Stimulated activated naive CD8-positive, alpha-beta T cell treated with anti-CD3 and anti-CD28 coated beads, Interleukin-15, Interleukin-2, amounts not matched to agents 100 ng/mL and 50 ng/mL, for 24 hours (primary cell): ENCODE data around the gene FCHO1.

Experiments used
- H3K27ac Mint-ChIP-seq: one replicate; pipeline ENCODE4 v1.8.0; 2021; ENCODE audit warnings: mild to moderate bottlenecking, mixed read lengths
- H3K27me3 Mint-ChIP-seq: one replicate; pipeline ENCODE4 v1.8.0; 2021; ENCODE audit warnings: mixed read lengths
- H3K36me3 Mint-ChIP-seq: one replicate; pipeline ENCODE4 v1.8.0; 2021; ENCODE audit warnings: low read depth, mixed read lengths
- H3K4me1 Mint-ChIP-seq: one replicate; pipeline ENCODE4 v1.8.0; 2021; ENCODE audit warnings: low read depth, mixed read lengths
- H3K4me3 Mint-ChIP-seq: one replicate; pipeline ENCODE4 v1.8.0; 2021; ENCODE audit warnings: mild to moderate bottlenecking, mixed read lengths
- H3K9me3 Mint-ChIP-seq: one replicate; pipeline ENCODE4 v1.8.0; 2021; ENCODE audit warnings: mixed read lengths

FCHO1 gene

GRCh38 chr19:17748884-17749638 lies 2.2 kb upstream of the FCHO1 start:
- H3K4me1 Mint-ChIP-seq, result peaks cover 55% of the 10 kb centered on the region

GRCh38 chr19:17749912-17750317 lies 1.4 kb upstream of the FCHO1 start:
- no peaks in the 10 kb centered on the region for H3K27me3 Mint-ChIP-seq
- peaks cover 5% of the 10 kb centered on the region for H3K36me3 Mint-ChIP-seq
- peak overlapping the region; percentile 95 for H3K27ac Mint-ChIP-seq
- no peaks in the 10 kb centered on the region for H3K9me3 Mint-ChIP-seq
- H3K4me1 Mint-ChIP-seq, result peaks cover 62% of the 10 kb centered on the region
- peak overlapping the region; percentile 88 for H3K4me3 Mint-ChIP-seq

More at GRCh38 chr19:17748884-17749638, 2.2 kb upstream of the FCHO1 start:
- Mint-ChIP-seq H3K36me3 (no peaks in the 10 kb centered on the region), H3K27me3 (no peaks in the 10 kb centered on the region), H3K9me3 (no peaks in the 10 kb centered on the region), H3K4me3 (peak overlapping the region; percentile 88), H3K27ac (peak overlapping the region; percentile 95)

- peaks cover 79% of the 10 kb centered on the region for H3K4me1 Mint-ChIP-seq
- peak overlapping the region; percentile 95 for H3K27ac Mint-ChIP-seq
- peak overlapping the region; percentile 88 for H3K4me3 Mint-ChIP-seq
- peaks cover 15% of the 10 kb centered on the region for H3K36me3 Mint-ChIP-seq
- no peaks in the 10 kb centered on the region for H3K27me3 Mint-ChIP-seq
- no peaks in the 10 kb centered on the region for H3K9me3 Mint-ChIP-seq
These were observed 616 bp downstream of the FCHO1 start for GRCh38 chr19:17751912-17752273.

- Mint-ChIP-seq H3K4me3 (no peak overlapping the region), H3K27me3 (no peaks in the 10 kb centered on the region), H3K9me3 (no peaks in the 10 kb centered on the region), H3K36me3 (peaks cover 22% of the 10 kb centered on the region), H3K4me1 (peaks cover 74% of the 10 kb centered on the region), H3K27ac (no peak overlapping the region)
These were observed 1.8 kb downstream of the FCHO1 start for GRCh38 chr19:17752865-17753639.

- H3K36me3 Mint-ChIP-seq, result peaks cover 26% of the 10 kb centered on the region
- no peak overlapping the region for H3K27ac Mint-ChIP-seq
- no peak overlapping the region for H3K4me3 Mint-ChIP-seq
- H3K27me3 Mint-ChIP-seq, result no peaks in the 10 kb centered on the region
- peaks cover 65% of the 10 kb centered on the region for H3K4me1 Mint-ChIP-seq
- H3K9me3 Mint-ChIP-seq, result no peaks in the 10 kb centered on the region
These were observed 2.7 kb downstream of the FCHO1 start for GRCh38 chr19:17753976-17754375.

- H3K4me3 Mint-ChIP-seq, result peak overlapping the region; percentile 21
- peaks cover 60% of the 10 kb centered on the region for H3K4me1 Mint-ChIP-seq
- no peaks in the 10 kb centered on the region for H3K27me3 Mint-ChIP-seq
- H3K9me3 Mint-ChIP-seq, result no peaks in the 10 kb centered on the region
- H3K36me3 Mint-ChIP-seq, result peaks cover 28% of the 10 kb centered on the region
- H3K27ac Mint-ChIP-seq, result peak overlapping the region; percentile 77
These were observed 3.6 kb downstream of the FCHO1 start for GRCh38 chr19:17754634-17755442.

- no peak overlapping the region for H3K4me3 Mint-ChIP-seq
- no peaks in the 10 kb centered on the region for H3K27me3 Mint-ChIP-seq
- H3K4me1 Mint-ChIP-seq, result peaks cover 60% of the 10 kb centered on the region
- H3K9me3 Mint-ChIP-seq, result no peaks in the 10 kb centered on the region
- peak overlapping the region; percentile 77 for H3K27ac Mint-ChIP-seq
- peaks cover 34% of the 10 kb centered on the region for H3K36me3 Mint-ChIP-seq
These were observed 4.2 kb downstream of the FCHO1 start for GRCh38 chr19:17755443-17755890.

- H3K9me3 Mint-ChIP-seq, result no peaks in the 10 kb centered on the region
- H3K27me3 Mint-ChIP-seq, result no peaks in the 10 kb centered on the region
- H3K36me3 Mint-ChIP-seq, result peaks cover 41% of the 10 kb centered on the region
- peaks cover 60% of the 10 kb centered on the region for H3K4me1 Mint-ChIP-seq
- no peak overlapping the region for H3K27ac Mint-ChIP-seq
- no peak overlapping the region for H3K4me3 Mint-ChIP-seq
These were observed 4.8 kb downstream of the FCHO1 start for GRCh38 chr19:17755977-17756670.

- Mint-ChIP-seq H3K36me3 (peaks cover 46% of the 10 kb centered on the region), H3K4me1 (peaks cover 53% of the 10 kb centered on the region), H3K27ac (no peak overlapping the region), H3K27me3 (no peaks in the 10 kb centered on the region), H3K4me3 (no peak overlapping the region), H3K9me3 (no peaks in the 10 kb centered on the region)
These were observed 5.8 kb downstream of the FCHO1 start for GRCh38 chr19:17757125-17757524.

GRCh38 chr19:17758515-17758914 lies 7.2 kb downstream of the FCHO1 start:
- peaks cover 55% of the 10 kb centered on the region for H3K36me3 Mint-ChIP-seq

GRCh38 chr19:17761148-17761547 lies 9.9 kb downstream of the FCHO1 start:
- Mint-ChIP-seq H3K9me3 (no peaks in the 10 kb centered on the region), H3K4me3 (no peak overlapping the region), H3K27me3 (no peaks in the 10 kb centered on the region), H3K4me1 (peaks cover 33% of the 10 kb centered on the region), H3K36me3 (peaks cover 61% of the 10 kb centered on the region), H3K27ac (peak overlapping the region; percentile 52)

More at GRCh38 chr19:17758515-17758914, 7.2 kb downstream of the FCHO1 start:
- Mint-ChIP-seq H3K9me3 (no peaks in the 10 kb centered on the region), H3K27me3 (no peaks in the 10 kb centered on the region), H3K4me3 (no peak overlapping the region), H3K27ac (no peak overlapping the region), H3K4me1 (peaks cover 47% of the 10 kb centered on the region)

- Mint-ChIP-seq H3K4me1 (peaks cover 28% of the 10 kb centered on the region), H3K27ac (no peak overlapping the region), H3K4me3 (no peak overlapping the region), H3K27me3 (no peaks in the 10 kb centered on the region), H3K9me3 (no peaks in the 10 kb centered on the region), H3K36me3 (peaks cover 56% of the 10 kb centered on the region)
These were observed 11.4 kb downstream of the FCHO1 start for GRCh38 chr19:17762505-17763229.

GRCh38 chr19:17764348-17764747 lies 13.1 kb downstream of the FCHO1 start:
- H3K4me3 Mint-ChIP-seq, result no peak overlapping the region
- H3K36me3 Mint-ChIP-seq, result peaks cover 54% of the 10 kb centered on the region
- peaks cover 26% of the 10 kb centered on the region for H3K4me1 Mint-ChIP-seq
- no peak overlapping the region for H3K27ac Mint-ChIP-seq
- no peaks in the 10 kb centered on the region for H3K9me3 Mint-ChIP-seq
- no peaks in the 10 kb centered on the region for H3K27me3 Mint-ChIP-seq
